B cell (primary cell): ENCODE data around the gene SHISA8. TPM values are rescaled to one million over a fixed set of nuclear protein-coding genes. Genes with fewer than 3 reads are reported as not detected.

ENCODE experiments used
- ATAC-seq: fragments of 200-7000 bp; cut with Tn5 transposase; one replicate; pipeline ENCODE4 v1.10.0; 2021; ENCODE audit warnings: low read depth, mild to moderate bottlenecking, moderate number of reproducible peaks, moderate library complexity
- CTCF ChIA-PET: fragments of 350-600 bp; sonication (Branson Sonifier 250); formaldehyde crosslinking; loops from one replicate; lab custom pipeline; 2021; ENCODE audit warnings: antibody characterized with exemption, inconsistent platforms; lab: Charles Lee
- POLR2A ChIA-PET: fragments of 350-600 bp; sonication (Branson Sonifier 250); formaldehyde crosslinking; loops from one replicate; lab custom pipeline; 2021; ENCODE audit warnings: antibody characterized with exemption; lab: Charles Lee
- DNase-seq: peaks from one replicate; pipeline ENCODE4 v3.0.0; 2013
- H2AFZ ChIP-seq: 2 replicates; pipeline ENCODE4 v1.6.1; 2012; ENCODE audit warnings: mild to moderate bottlenecking, low read depth, low read length; ENCODE audit not compliant: insufficient read depth, poor library complexity, severe bottlenecking
- H3K27ac ChIP-seq, 2 donors: 1 replicate in 1 of 2; 2 replicates in 1 of 2; pipeline ENCODE4 v1.5.1; 2012 to 2013; ENCODE audit warnings: low read length in 2 of 2, mild to moderate bottlenecking in 2 of 2, moderate library complexity in 1 of 2
- H3K27me3 ChIP-seq, 4 experiments: fragments of 200-600 bp in 1 of 4; sonication (generic) in 1 of 4; replicated peaks in 1 of 4; 1 replicate in 2 of 4; 2 replicates in 2 of 4; pipeline versions ENCODE4 v1.6.1 to v1.7.0; 2013 to 2016; ENCODE audit warnings: low read length in 3 of 4, mild to moderate bottlenecking in 2 of 4, mixed read lengths in 1 of 4, moderate library complexity in 1 of 4; ENCODE audit not compliant: insufficient read depth in 4 of 4, control insufficient read depth in 3 of 4; ENCODE audit errors: control extremely low read depth in 1 of 4
- H3K36me3 ChIP-seq, 2 experiments: replicated peaks in 1 of 2; 1 replicate in 1 of 2; 2 replicates in 1 of 2; pipeline versions ENCODE4 v1.6.1 to v1.7.1; 2013; ENCODE audit warnings: low read length in 1 of 2; ENCODE audit not compliant: insufficient read depth in 2 of 2, control insufficient read depth in 1 of 2; ENCODE audit errors: control extremely low read depth in 1 of 2, extremely low read depth in 1 of 2
- H3K4me1 ChIP-seq, 2 donors: fragments of 200-600 bp in 1 of 2; sonication (generic) in 1 of 2; 1 replicate in 1 of 2; 2 replicates in 1 of 2; pipeline versions ENCODE4 v1.5.1 to v1.6.1; 2013 to 2017; ENCODE audit warnings: low read length in 2 of 2; ENCODE audit not compliant: control insufficient read depth in 2 of 2, insufficient read depth in 2 of 2
- H3K4me2 ChIP-seq: replicated peaks from 2 replicates; pipeline ENCODE3; 2012; ENCODE audit warnings: mild to moderate bottlenecking, low read depth, low read length; ENCODE audit not compliant: poor library complexity, severe bottlenecking
- H3K4me3 ChIP-seq, 5 experiments: fragments of 200-600 bp in 1 of 5; sonication (generic) in 1 of 5; 1 replicate in 3 of 5; 2 replicates in 2 of 5; pipeline versions ENCODE4 v1.5.1 to v1.7.0; 2011 to 2016; ENCODE audit warnings: low read length in 4 of 5, mild to moderate bottlenecking in 4 of 5, low read depth in 2 of 5, control low read depth in 1 of 5, moderate library complexity in 1 of 5; ENCODE audit not compliant: insufficient read depth in 1 of 5; ENCODE audit errors: control extremely low read depth in 1 of 5, extremely low read depth in 1 of 5
- H3K79me2 ChIP-seq: fragments of 200-600 bp; sonication (generic); one replicate; pipeline ENCODE4 v1.6.0; 2016; ENCODE audit warnings: low read length; ENCODE audit not compliant: control insufficient read depth, insufficient read depth
- H3K9ac ChIP-seq: fragments of 200-600 bp; sonication (generic); 2 replicates; pipeline ENCODE4 v1.6.1; 2017; ENCODE audit warnings: mild to moderate bottlenecking, low read length, moderate library complexity
- H3K9me3 ChIP-seq, 3 donors: one replicate each; pipeline versions ENCODE4 v1.6.1 to v1.7.1; 2013; ENCODE audit warnings: low read length in 2 of 3; ENCODE audit not compliant: control insufficient read depth in 2 of 3, insufficient read depth in 1 of 3; ENCODE audit errors: control extremely low read depth in 1 of 3
- H4K20me1 ChIP-seq: 2 replicates; pipeline ENCODE4 v1.6.0; 2012; ENCODE audit warnings: mild to moderate bottlenecking, low read length; ENCODE audit not compliant: insufficient read depth, control insufficient read depth, poor library complexity, severe bottlenecking
- H3K27ac Mint-ChIP-seq: one replicate; pipeline ENCODE4 v1.8.0; 2021; ENCODE audit warnings: mixed read lengths
- H3K27me3 Mint-ChIP-seq: one replicate; pipeline ENCODE4 v1.8.0; 2021; ENCODE audit warnings: mixed read lengths
- H3K4me1 Mint-ChIP-seq: one replicate; pipeline ENCODE4 v1.8.0; 2021; ENCODE audit warnings: mixed read lengths
- H3K4me3 Mint-ChIP-seq: one replicate; pipeline ENCODE4 v1.8.0; 2021; ENCODE audit warnings: mixed read lengths
- H3K9me3 Mint-ChIP-seq: one replicate; pipeline ENCODE4 v1.8.0; 2022; ENCODE audit warnings: mixed read lengths; ENCODE audit not compliant: insufficient read depth
- EZH2 ChIP-seq: IDR thresholded peaks from 2 replicates; pipeline ENCODE4 v1.6.1; 2012; ENCODE audit warnings: borderline replicate concordance, low read depth, mild to moderate bottlenecking, moderate library complexity, low read length; ENCODE audit not compliant: insufficient read depth, poor library complexity, severe bottlenecking
- WGBS: methylation state at CpG from one replicate; pipeline ENCODE4 v1.1.5; 2013; ENCODE audit warnings: missing lambda C conversion rate; ENCODE audit not compliant: insufficient coverage; 5-methylcytosine and 5-hydroxymethylcytosine counted together
- intact Hi-C: fragments of 100-400 bp; cut with micrococcal nuclease; formaldehyde crosslinking; loops from one replicate; pipeline ENCODE4 v1.10.0; 2022
- polyA plus RNA-seq: library from polyadenylated mRNA; depleted of rRNA; stranded (reverse); fragments of >200 nt; gene quantifications from 2 replicates; pipeline ENCODE4 v1.2.3, GENCODE V29; 2012
- total RNA-seq, 2 donors: library from RNA; stranded (reverse); fragments of 120-200 nt in 1 of 2; gene quantifications; 1 replicate in 1 of 2; 2 replicates in 1 of 2; pipeline versions ENCODE4 v1.2.3 to v1.2.4, GENCODE V29; 2013 to 2022
- TF ChIP-seq, protein P1 (sequence below): fragments of 200-600 bp; IDR thresholded peaks from one replicate; pipeline ENCODE4 v1.8.0; 2022; ENCODE audit warnings: antibody characterized with exemption, mild to moderate bottlenecking

The SHISA8 gene
- total and polyA plus RNA-seq, 2 donors (not counting 1 experiment from before 2014, with no cell fraction given), result 22.4 to 46.5 TPM

DNA sequence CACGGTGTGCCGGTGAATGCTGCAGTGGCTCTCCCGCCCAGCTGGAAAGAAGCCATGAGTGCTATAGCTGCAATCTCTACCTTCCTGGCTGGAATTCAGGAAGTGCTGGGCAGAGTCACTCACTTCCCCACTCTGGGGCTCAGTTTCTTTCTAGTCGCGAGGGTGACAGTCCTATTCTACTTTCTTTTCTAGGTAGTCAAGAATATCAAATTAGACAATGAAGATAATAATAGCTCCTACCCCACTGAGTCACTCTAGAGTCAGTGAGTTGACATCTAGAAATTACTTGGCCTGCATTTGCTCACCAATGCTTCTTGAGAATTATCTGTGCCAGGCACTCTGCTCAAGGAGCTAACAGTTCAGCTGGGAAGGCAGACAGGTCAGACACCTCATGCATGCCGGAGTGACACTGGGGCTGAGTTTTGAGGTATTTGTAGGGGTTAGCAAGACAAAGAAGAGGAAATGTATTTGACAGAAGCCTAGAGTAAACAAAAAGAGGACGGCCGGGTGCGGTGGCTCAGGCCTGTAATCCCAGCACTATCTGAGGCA lies 28.9 kb upstream of the SHISA8 start:
- Histone ChIP-seq H3K9me3 (no peaks in the 10 kb centered on the region), H2AFZ (no peak overlapping the region), H3K79me2 (peaks cover 17% of the 10 kb centered on the region), H4K20me1 (peaks cover 5% of the 10 kb centered on the region), H3K36me3 (peaks cover 0 to 5% of the 10 kb centered on the region in 2 experiments), H3K27me3 (peaks cover 0 to 10% (median 0%) of the 10 kb centered on the region in 4 experiments), H3K9ac (no peak overlapping the region), H3K4me1 (peaks cover 31 to 48% of the 10 kb centered on the region in 2 donors), H3K4me3 (no peak overlapping the region), H3K27ac (no peak overlapping the region), H3K4me2 (no peak overlapping the region)
- Mint-ChIP-seq H3K27me3 (no peaks in the 10 kb centered on the region), H3K4me3 (peak overlapping the region; percentile 17), H3K4me1 (peaks cover 39% of the 10 kb centered on the region), H3K27ac (no peak overlapping the region), H3K9me3 (no peaks in the 10 kb centered on the region)
- TF ChIP-seq, protein P1, sequence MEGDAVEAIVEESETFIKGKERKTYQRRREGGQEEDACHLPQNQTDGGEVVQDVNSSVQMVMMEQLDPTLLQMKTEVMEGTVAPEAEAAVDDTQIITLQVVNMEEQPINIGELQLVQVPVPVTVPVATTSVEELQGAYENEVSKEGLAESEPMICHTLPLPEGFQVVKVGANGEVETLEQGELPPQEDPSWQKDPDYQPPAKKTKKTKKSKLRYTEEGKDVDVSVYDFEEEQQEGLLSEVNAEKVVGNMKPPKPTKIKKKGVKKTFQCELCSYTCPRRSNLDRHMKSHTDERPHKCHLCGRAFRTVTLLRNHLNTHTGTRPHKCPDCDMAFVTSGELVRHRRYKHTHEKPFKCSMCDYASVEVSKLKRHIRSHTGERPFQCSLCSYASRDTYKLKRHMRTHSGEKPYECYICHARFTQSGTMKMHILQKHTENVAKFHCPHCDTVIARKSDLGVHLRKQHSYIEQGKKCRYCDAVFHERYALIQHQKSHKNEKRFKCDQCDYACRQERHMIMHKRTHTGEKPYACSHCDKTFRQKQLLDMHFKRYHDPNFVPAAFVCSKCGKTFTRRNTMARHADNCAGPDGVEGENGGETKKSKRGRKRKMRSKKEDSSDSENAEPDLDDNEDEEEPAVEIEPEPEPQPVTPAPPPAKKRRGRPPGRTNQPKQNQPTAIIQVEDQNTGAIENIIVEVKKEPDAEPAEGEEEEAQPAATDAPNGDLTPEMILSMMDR, result no peak
- TF ChIP-seq EZH2, result no peak
- POLR2A ChIA-PET, result interaction anchor here (0.6 to 1.1 kb wide), 4 partner anchors 17 to 275 kb away, joined by 3 to 8 read pairs (median 4); partner anchors contain the start of gene TNFRSF13C
- ATAC-seq, result no peak
- DNase-seq, result peak; percentile 18
- 100% methylated on average over 4 of the region's 9 CpGs for WGBS
- intact Hi-C loops, result loop anchor here (5.0 kb wide), 1 partner anchor 36 kb away; no protein-coding TSS in a partner anchor
- CTCF ChIA-PET, result interaction anchor here (0.5 to 5.5 kb wide), 15 partner anchors 9 to 277 kb away, joined by 3 to 52 read pairs (median 4); partner anchors contain the start of genes MEI1, SMIM45 and TNFRSF13C
